Measurements from ENCODE around the gene SAMHD1. TPM values are rescaled to one million over a fixed set of nuclear protein-coding genes. Genes with fewer than 3 reads are reported as not detected.

SAMHD1 gene
- total and polyA plus RNA-seq, 2 donors (not counting 3 experiments of a cell fraction or from before 2014, with no cell fraction given) = 13.7 to 27.5 TPM

DNA sequence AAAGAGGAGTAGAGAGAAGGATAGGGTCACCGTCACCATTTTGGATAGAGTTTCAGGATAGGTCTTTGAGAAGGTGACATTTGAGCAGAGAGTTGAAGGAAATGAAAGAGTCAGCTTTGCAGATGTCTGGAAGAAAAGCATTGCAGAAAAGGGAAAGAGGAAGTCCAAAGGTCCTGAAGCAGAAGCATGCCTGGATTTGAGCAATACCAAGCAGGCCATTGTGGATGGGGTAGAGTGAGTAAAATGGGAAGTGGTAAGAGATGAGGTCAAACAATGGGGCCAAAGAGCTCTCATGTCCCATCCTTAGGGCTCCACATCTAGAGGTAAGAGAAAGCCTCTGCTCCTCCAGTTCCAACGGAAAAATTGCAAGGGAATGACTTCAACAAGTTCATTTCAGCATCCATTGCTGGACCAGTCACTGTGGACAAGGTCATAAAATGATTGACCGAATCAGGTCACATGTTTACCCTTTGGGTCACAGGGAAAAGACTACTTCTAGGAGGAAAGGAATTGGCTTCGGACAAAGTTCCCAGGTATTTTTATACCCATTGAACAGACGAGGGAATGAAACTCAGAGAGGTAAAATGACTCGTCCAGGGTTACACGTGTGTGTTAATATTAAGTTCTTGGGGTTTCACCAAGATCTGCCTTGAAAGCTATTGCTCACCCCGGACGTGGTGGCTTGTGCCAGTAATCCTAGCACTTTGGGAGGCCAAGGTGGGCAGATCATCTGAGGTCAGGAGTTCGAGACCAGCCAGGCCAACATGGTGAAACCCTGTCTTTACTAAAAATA is 6.6 kb upstream of the SAMHD1 start:
- Histone ChIP-seq H3K27me3 (ENCODE audit: control insufficient read depth in 2 of 2, insufficient read depth in 2 of 2, low read length in 2 of 2) (no peaks in the 10 kb centered on the region), H3K9me3 (replicated peaks; ENCODE audit: control insufficient read depth, insufficient read depth, low read length) (no peaks in the 10 kb centered on the region), H3K4me2 (ENCODE audit: insufficient read depth, low read length) (no peak overlapping the region), H3K79me2 (ENCODE audit: control insufficient read depth, insufficient read depth, low read length) (no peaks in the 10 kb centered on the region), H2AFZ (ENCODE audit: low read depth, low read length) (no peak overlapping the region), H3K9ac (replicated peaks; ENCODE audit: extremely low read depth, insufficient read depth, low read length) (no peak overlapping the region), H3K36me3 (ENCODE audit: control insufficient read depth in 2 of 2, extremely low read depth in 1 of 2, insufficient read depth in 2 of 2, low read length in 2 of 2) (no peaks in the 10 kb centered on the region), H3K27ac (ENCODE audit: insufficient read depth, low read depth, low read length) (no peak overlapping the region), H4K20me1 (replicated peaks; ENCODE audit: control insufficient read depth, extremely low read depth, insufficient read depth, low read length) (no peaks in the 10 kb centered on the region), H3K4me1 (ENCODE audit: control insufficient read depth, extremely low read depth, insufficient read depth, low read length) (no peaks in the 10 kb centered on the region), H3K4me3 (replicated peaks in 1 of 3; ENCODE audit: insufficient read depth in 1 of 3, low read depth in 1 of 3, low read length in 3 of 3) (no peak overlapping the region), H3K9me1 (replicated peaks; ENCODE audit: control insufficient read depth, extremely low read depth, insufficient read depth, low read length) (no peaks in the 10 kb centered on the region)
- dilution Hi-C loops (cut with MboI; ENCODE audit: extremely low pct_ligation_motif_present, low sequenced_read_pairs) (no loop called here), intact Hi-C loops (cut with micrococcal nuclease) (no loop called here)
- BruUV-seq (replicated peaks) = no TSS peak
- DNase-seq (ENCODE audit: low read depth, low spot score) (no peak), FAIRE-seq (no peak)
- POLR2A ChIA-PET = interaction anchor here (0.5 kb wide), 1 partner anchor 26 kb away, joined by 16 read pairs; no protein-coding TSS in a partner anchor
- TF ChIP-seq GATA2 (IDR thresholded peaks at IDR 0.05; ENCODE audit: insufficient read depth, insufficient read length, low read depth, low read length) (no peak), POLR2AphosphoS5 (IDR thresholded peaks at IDR 0.05; ENCODE audit: insufficient read depth, low read depth, low read length) (no peak), JUN (IDR thresholded peaks at IDR 0.05; ENCODE audit: borderline replicate concordance, insufficient read depth, insufficient read length, low read depth) (no peak), MYC (IDR thresholded peaks at IDR 0.05; ENCODE audit: low read depth, low read length) (no peak), POLR2A (IDR thresholded peaks at IDR 0.05; ENCODE audit: low read depth, low read length) (no peak), EZH2 (IDR thresholded peaks at IDR 0.05; ENCODE audit: borderline replicate concordance, low read depth, low read length, severe bottlenecking) (no peak), FOS (IDR thresholded peaks at IDR 0.05; ENCODE audit: borderline replicate concordance, insufficient read depth, low read length) (no peak)
- TF ChIP-seq, protein P1, sequence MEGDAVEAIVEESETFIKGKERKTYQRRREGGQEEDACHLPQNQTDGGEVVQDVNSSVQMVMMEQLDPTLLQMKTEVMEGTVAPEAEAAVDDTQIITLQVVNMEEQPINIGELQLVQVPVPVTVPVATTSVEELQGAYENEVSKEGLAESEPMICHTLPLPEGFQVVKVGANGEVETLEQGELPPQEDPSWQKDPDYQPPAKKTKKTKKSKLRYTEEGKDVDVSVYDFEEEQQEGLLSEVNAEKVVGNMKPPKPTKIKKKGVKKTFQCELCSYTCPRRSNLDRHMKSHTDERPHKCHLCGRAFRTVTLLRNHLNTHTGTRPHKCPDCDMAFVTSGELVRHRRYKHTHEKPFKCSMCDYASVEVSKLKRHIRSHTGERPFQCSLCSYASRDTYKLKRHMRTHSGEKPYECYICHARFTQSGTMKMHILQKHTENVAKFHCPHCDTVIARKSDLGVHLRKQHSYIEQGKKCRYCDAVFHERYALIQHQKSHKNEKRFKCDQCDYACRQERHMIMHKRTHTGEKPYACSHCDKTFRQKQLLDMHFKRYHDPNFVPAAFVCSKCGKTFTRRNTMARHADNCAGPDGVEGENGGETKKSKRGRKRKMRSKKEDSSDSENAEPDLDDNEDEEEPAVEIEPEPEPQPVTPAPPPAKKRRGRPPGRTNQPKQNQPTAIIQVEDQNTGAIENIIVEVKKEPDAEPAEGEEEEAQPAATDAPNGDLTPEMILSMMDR (IDR thresholded peaks at IDR 0.05; ENCODE audit: extremely low read depth in 1 of 2, insufficient read depth in 1 of 2, low read depth in 1 of 2, low read length in 2 of 2) = no peak
- TF ChIP-seq, protein P2, sequence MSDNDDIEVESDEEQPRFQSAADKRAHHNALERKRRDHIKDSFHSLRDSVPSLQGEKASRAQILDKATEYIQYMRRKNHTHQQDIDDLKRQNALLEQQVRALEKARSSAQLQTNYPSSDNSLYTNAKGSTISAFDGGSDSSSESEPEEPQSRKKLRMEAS (IDR thresholded peaks at IDR 0.05; ENCODE audit: insufficient read depth, insufficient read length) = no peak
- CTCF ChIA-PET = no interaction called here
